Measurements from ENCODE around the gene OGDHL.

The OGDHL gene

GRCh38 chr10:49747303-49747646, 14.8 kb downstream of the OGDHL start:
- Histone ChIP-seq H3K27ac (ENCODE audit: low read length, poor library complexity, severe bottlenecking) (no peak overlapping the region), H2BK120ac (ENCODE audit: low read depth, low read length) (no peak overlapping the region), H3K9me3 (ENCODE audit: control insufficient read depth, low read length) (no peaks in the 10 kb centered on the region), H2AFZ (ENCODE audit: low read depth, low read length) (no peak overlapping the region), H3K4me1 (ENCODE audit: control insufficient read depth, insufficient read depth, low read depth, low read length) (peaks cover 1% of the 10 kb centered on the region), H4K8ac (ENCODE audit: low read length) (no peak overlapping the region), H2BK15ac (ENCODE audit: low read depth, poor library complexity, severe bottlenecking) (no peak overlapping the region), H3K14ac (ENCODE audit: low read length in 2 of 2) (no peak overlapping the region), H2AK5ac (ENCODE audit: low read length, severe bottlenecking) (no peak overlapping the region), H4K91ac (ENCODE audit: low read length) (no peak overlapping the region), H3K27me3 (ENCODE audit: control insufficient read depth in 1 of 2, insufficient read depth in 1 of 2, low read length in 2 of 2) (peaks cover 3 to 55% of the 10 kb centered on the region in 2 experiments), H3K4ac (ENCODE audit: low read depth in 1 of 2, low read length in 2 of 2) (no peak overlapping the region), H3K4me2 (ENCODE audit: low read length, poor library complexity, severe bottlenecking) (no peak overlapping the region), H3K23ac (ENCODE audit: low read length in 2 of 2) (no peak overlapping the region), H3K18ac (ENCODE audit: low read depth in 1 of 2, low read length in 2 of 2) (no peak overlapping the region), H3K36me3 (ENCODE audit: control insufficient read depth in 1 of 2, insufficient read depth in 2 of 2, low read depth in 1 of 2, low read length in 2 of 2) (peaks cover 0 to 47% of the 10 kb centered on the region in 2 experiments), H3K79me1 (replicated peaks; ENCODE audit: low read length, poor library complexity, severe bottlenecking) (no peaks in the 10 kb centered on the region), H3K9ac (ENCODE audit: low read length) (no peak overlapping the region), H2BK12ac (ENCODE audit: low read length in 2 of 2) (no peak overlapping the region), H2BK5ac (ENCODE audit: low read depth, low read length, poor library complexity, severe bottlenecking) (no peak overlapping the region), H3K4me3 (ENCODE audit: insufficient read depth in 1 of 2, low read depth in 1 of 2, low read length in 2 of 2) (no peak overlapping the region)
- DNase-seq = no peak
- WGBS = 90% methylated on average over 4 of the region's 4 CpGs

- H4K91ac ChIP-seq (ENCODE audit: low read length) = no peak overlapping the region
- H3K4me2 ChIP-seq (ENCODE audit: low read length, poor library complexity, severe bottlenecking) = no peak overlapping the region
- WGBS = 87% methylated on average over 18 of the region's 20 CpGs
These were observed 15.4 kb downstream of the OGDHL start for GRCh38 chr10:49746626-49747302.

GRCh38 chr10:49745756-49746155, 16.4 kb downstream of the OGDHL start:
- Histone ChIP-seq H4K8ac (ENCODE audit: low read length) (no peak overlapping the region), H3K9me3 (ENCODE audit: control insufficient read depth, low read length) (no peaks in the 10 kb centered on the region), H3K27me3 (ENCODE audit: control insufficient read depth in 1 of 2, insufficient read depth in 1 of 2, low read length in 2 of 2) (peaks cover 0 to 44% of the 10 kb centered on the region in 2 experiments), H4K91ac (ENCODE audit: low read length) (no peak overlapping the region), H3K36me3 (ENCODE audit: control insufficient read depth in 1 of 2, insufficient read depth in 2 of 2, low read depth in 1 of 2, low read length in 2 of 2) (peaks cover 0 to 43% of the 10 kb centered on the region in 2 experiments), H2BK5ac (ENCODE audit: low read depth, low read length, poor library complexity, severe bottlenecking) (no peak overlapping the region), H2BK12ac (ENCODE audit: low read length in 2 of 2) (no peak overlapping the region), H2AK5ac (ENCODE audit: low read length, severe bottlenecking) (no peak overlapping the region), H3K9ac (ENCODE audit: low read length) (no peak overlapping the region), H3K27ac (ENCODE audit: low read length, poor library complexity, severe bottlenecking) (no peak overlapping the region), H2BK15ac (ENCODE audit: low read depth, poor library complexity, severe bottlenecking) (no peak overlapping the region), H3K4me2 (ENCODE audit: low read length, poor library complexity, severe bottlenecking) (no peak overlapping the region), H3K4ac (ENCODE audit: low read depth in 1 of 2, low read length in 2 of 2) (no peak overlapping the region), H3K4me3 (ENCODE audit: insufficient read depth in 1 of 2, low read depth in 1 of 2, low read length in 2 of 2) (no peak overlapping the region), H2BK120ac (ENCODE audit: low read depth, low read length) (no peak overlapping the region), H2AFZ (ENCODE audit: low read depth, low read length) (no peak overlapping the region), H3K18ac (ENCODE audit: low read depth in 1 of 2, low read length in 2 of 2) (no peak overlapping the region), H3K4me1 (ENCODE audit: control insufficient read depth, insufficient read depth, low read depth, low read length) (peaks cover 4% of the 10 kb centered on the region), H3K79me1 (replicated peaks; ENCODE audit: low read length, poor library complexity, severe bottlenecking) (no peaks in the 10 kb centered on the region), H3K23ac (ENCODE audit: low read length in 2 of 2) (no peak overlapping the region), H3K14ac (ENCODE audit: low read length in 2 of 2) (no peak overlapping the region)
- 91% methylated on average over 12 of the region's 12 CpGs for WGBS
- DNase-seq = no peak

More at GRCh38 chr10:49746626-49747302, 15.4 kb downstream of the OGDHL start:
- Histone ChIP-seq H3K14ac (ENCODE audit: low read length in 2 of 2) (no peak overlapping the region), H3K27me3 (ENCODE audit: control insufficient read depth in 1 of 2, insufficient read depth in 1 of 2, low read length in 2 of 2) (peaks cover 0 to 50% of the 10 kb centered on the region in 2 experiments), H3K36me3 (ENCODE audit: control insufficient read depth in 1 of 2, insufficient read depth in 2 of 2, low read depth in 1 of 2, low read length in 2 of 2) (peaks cover 0 to 49% of the 10 kb centered on the region in 2 experiments), H3K9ac (ENCODE audit: low read length) (no peak overlapping the region), H2BK5ac (ENCODE audit: low read depth, low read length, poor library complexity, severe bottlenecking) (no peak overlapping the region), H3K9me3 (ENCODE audit: control insufficient read depth, low read length) (no peaks in the 10 kb centered on the region), H4K8ac (ENCODE audit: low read length) (no peak overlapping the region), H3K27ac (ENCODE audit: low read length, poor library complexity, severe bottlenecking) (no peak overlapping the region), H3K23ac (ENCODE audit: low read length in 2 of 2) (no peak overlapping the region), H3K18ac (ENCODE audit: low read depth in 1 of 2, low read length in 2 of 2) (no peak overlapping the region), H2BK15ac (ENCODE audit: low read depth, poor library complexity, severe bottlenecking) (no peak overlapping the region), H2AFZ (ENCODE audit: low read depth, low read length) (no peak overlapping the region), H2BK120ac (ENCODE audit: low read depth, low read length) (no peak overlapping the region), H3K4ac (ENCODE audit: low read depth in 1 of 2, low read length in 2 of 2) (no peak overlapping the region), H3K4me3 (ENCODE audit: insufficient read depth in 1 of 2, low read depth in 1 of 2, low read length in 2 of 2) (no peak overlapping the region), H3K4me1 (ENCODE audit: control insufficient read depth, insufficient read depth, low read depth, low read length) (peaks cover 4% of the 10 kb centered on the region), H2BK12ac (ENCODE audit: low read length in 2 of 2) (no peak overlapping the region), H2AK5ac (ENCODE audit: low read length, severe bottlenecking) (no peak overlapping the region), H3K79me1 (replicated peaks; ENCODE audit: low read length, poor library complexity, severe bottlenecking) (no peaks in the 10 kb centered on the region)
- no peak for DNase-seq

- Histone ChIP-seq H3K23ac (ENCODE audit: low read length in 2 of 2) (no peak overlapping the region), H3K4me2 (ENCODE audit: low read length, poor library complexity, severe bottlenecking) (no peak overlapping the region)
These were observed 17.1 kb downstream of the OGDHL start for GRCh38 chr10:49744924-49745605.

More at GRCh38 chr10:49744924-49745605, 17.1 kb downstream of the OGDHL start:
- 90% methylated on average over 13 of the region's 13 CpGs for WGBS
- no peak overlapping the region for H2AFZ ChIP-seq (ENCODE audit: low read depth, low read length)
- H3K79me1 ChIP-seq (replicated peaks; ENCODE audit: low read length, poor library complexity, severe bottlenecking) = no peaks in the 10 kb centered on the region
- peaks cover 0 to 44% of the 10 kb centered on the region in 2 experiments for H3K36me3 ChIP-seq (ENCODE audit: control insufficient read depth in 1 of 2, insufficient read depth in 2 of 2, low read depth in 1 of 2, low read length in 2 of 2)
- H4K91ac ChIP-seq (ENCODE audit: low read length) = no peak overlapping the region
- H3K9ac ChIP-seq (ENCODE audit: low read length) = no peak overlapping the region
- H4K8ac ChIP-seq (ENCODE audit: low read length) = no peak overlapping the region
- H3K27me3 ChIP-seq (ENCODE audit: control insufficient read depth in 1 of 2, insufficient read depth in 1 of 2, low read length in 2 of 2) = peaks cover 0 to 46% of the 10 kb centered on the region in 2 experiments
- H3K4me1 ChIP-seq (ENCODE audit: control insufficient read depth, insufficient read depth, low read depth, low read length) = peaks cover 4% of the 10 kb centered on the region
- H2BK15ac ChIP-seq (ENCODE audit: low read depth, poor library complexity, severe bottlenecking) = no peak overlapping the region
- no peak overlapping the region for H3K18ac ChIP-seq (ENCODE audit: low read depth in 1 of 2, low read length in 2 of 2)
- DNase-seq = no peak
- no peaks in the 10 kb centered on the region for H3K9me3 ChIP-seq (ENCODE audit: control insufficient read depth, low read length)
- H3K4me3 ChIP-seq (ENCODE audit: insufficient read depth in 1 of 2, low read depth in 1 of 2, low read length in 2 of 2) = no peak overlapping the region
- no peak overlapping the region for H3K27ac ChIP-seq (ENCODE audit: low read length, poor library complexity, severe bottlenecking)
- no peak overlapping the region for H2BK5ac ChIP-seq (ENCODE audit: low read depth, low read length, poor library complexity, severe bottlenecking)
- no peak overlapping the region for H2BK120ac ChIP-seq (ENCODE audit: low read depth, low read length)
- H2BK12ac ChIP-seq (ENCODE audit: low read length in 2 of 2) = no peak overlapping the region
- H2AK5ac ChIP-seq (ENCODE audit: low read length, severe bottlenecking) = no peak overlapping the region
- H3K14ac ChIP-seq (ENCODE audit: low read length in 2 of 2) = no peak overlapping the region
- H3K4ac ChIP-seq (ENCODE audit: low read depth in 1 of 2, low read length in 2 of 2) = no peak overlapping the region

All from mesenchymal stem cell (in vitro differentiated cells and primary cell).